ENCODE measurements around the gene RNF181.
"Not testable (repeated sequence)": the region's sequence is repeated elsewhere in the genome, so short reads cannot be mapped to it uniquely, and the experiment has no call there.

Gene RNF181

DNA sequence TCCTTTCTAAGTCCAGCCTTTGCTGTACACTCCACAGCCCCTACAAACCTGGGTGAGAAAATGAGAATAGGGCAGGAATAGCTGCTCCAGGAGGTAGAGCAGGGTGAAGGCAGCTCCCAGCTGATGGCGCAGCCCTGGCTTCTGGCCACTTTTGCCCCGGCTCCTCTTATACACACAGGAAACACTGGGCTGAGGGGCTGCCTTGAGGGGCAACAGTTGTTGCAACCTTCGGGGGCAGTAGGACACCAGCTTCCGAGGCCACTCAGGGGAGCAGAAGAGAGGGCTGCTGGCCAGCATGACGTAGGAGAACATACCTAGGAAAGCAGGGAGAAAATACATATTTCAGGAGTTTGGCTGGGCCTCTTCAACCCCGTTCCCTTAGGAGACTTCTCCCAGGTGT, 42.4 kb upstream of the RNF181 start:
- H3K9ac ChIP-seq (ENCODE audit: low read depth in 1 of 2, low read length in 2 of 2) = no peak overlapping the region
- no peak overlapping the region for H3K27ac ChIP-seq (ENCODE audit: low read depth in 2 of 2, low read length in 2 of 2)
- H3K4me3 ChIP-seq (ENCODE audit: low read length in 2 of 2) = no peak overlapping the region
- H3K27me3 ChIP-seq (ENCODE audit: control insufficient read depth in 2 of 2, insufficient read depth in 2 of 2, low read length in 2 of 2) = no peaks in the 10 kb centered on the region
- H3K36me3 ChIP-seq (ENCODE audit: control insufficient read depth in 2 of 2, insufficient read depth in 2 of 2, low read length in 2 of 2) = peaks cover 43 to 64% of the 10 kb centered on the region in 2 donors
- H3K4me1 ChIP-seq (ENCODE audit: control insufficient read depth in 2 of 2, insufficient read depth in 2 of 2, low read length in 2 of 2) = no peaks in the 10 kb centered on the region
- H3K9me3 ChIP-seq (ENCODE audit: control insufficient read depth in 2 of 2, low read length in 2 of 2) = no peaks in the 10 kb centered on the region

DNA sequence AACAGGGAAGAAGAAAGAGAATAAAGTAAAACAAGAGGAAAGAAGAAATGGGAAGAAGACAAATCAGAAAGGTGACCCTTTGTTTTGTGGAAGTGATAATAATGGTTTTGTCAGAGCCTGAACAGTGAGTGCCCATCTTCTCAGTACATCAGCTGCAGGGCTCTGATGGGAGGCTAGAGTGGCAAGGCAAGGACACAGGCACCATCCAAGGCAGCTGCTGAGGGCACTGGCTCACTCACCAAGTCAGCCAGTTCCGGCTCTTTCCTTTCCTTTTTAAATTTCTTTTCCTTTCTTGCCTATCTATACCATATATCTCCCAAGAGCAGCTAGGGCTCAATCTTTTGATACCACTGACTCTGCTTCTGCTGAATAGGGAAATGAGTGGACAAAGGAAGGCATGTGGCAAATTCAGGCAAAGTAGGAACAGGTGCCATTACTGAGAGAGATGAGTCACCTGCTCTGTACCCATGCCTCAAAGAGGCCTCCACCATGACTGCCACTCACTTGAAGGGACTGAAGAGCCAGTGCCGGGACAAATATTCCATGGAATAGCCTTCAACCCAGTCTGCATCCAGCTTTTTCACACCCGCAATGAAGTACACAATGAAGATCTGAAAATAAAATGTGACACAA, 40.4 kb upstream of the RNF181 start:
- no peak overlapping the region for H3K27ac ChIP-seq (ENCODE audit: low read depth in 2 of 2, low read length in 2 of 2)

DNA sequence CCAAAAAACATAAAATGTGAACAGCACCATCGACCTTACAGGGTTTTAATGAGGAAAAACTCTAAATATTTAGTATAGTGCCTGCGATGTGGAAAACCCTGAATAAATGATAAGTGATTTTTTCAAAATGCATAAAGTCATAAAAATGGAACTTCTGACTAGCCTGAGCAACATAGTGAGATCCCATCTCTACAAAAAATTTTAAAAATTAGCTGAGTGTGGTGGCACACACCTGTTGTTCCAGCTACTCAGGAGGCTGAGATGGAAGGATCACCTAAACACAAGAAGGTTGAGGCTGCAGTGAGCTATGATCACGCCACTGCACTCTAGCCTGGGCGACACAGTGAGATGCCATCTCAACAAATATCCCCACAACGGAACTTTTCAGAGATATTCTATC, 38.4 kb upstream of the RNF181 start:
- H3K27me3 ChIP-seq (ENCODE audit: control insufficient read depth in 2 of 2, insufficient read depth in 2 of 2, low read length in 2 of 2) = no peaks in the 10 kb centered on the region
- H3K4me3 ChIP-seq (ENCODE audit: low read length in 2 of 2) = no peak overlapping the region
- no peak overlapping the region for H3K27ac ChIP-seq (ENCODE audit: low read depth in 2 of 2, low read length in 2 of 2)
- H3K9me3 ChIP-seq (ENCODE audit: control insufficient read depth in 2 of 2, low read length in 2 of 2) = no peaks in the 10 kb centered on the region
- H3K36me3 ChIP-seq (ENCODE audit: control insufficient read depth in 2 of 2, insufficient read depth in 2 of 2, low read length in 2 of 2) = peaks cover 38 to 48% of the 10 kb centered on the region in 2 donors
- peaks cover 6% of the 10 kb centered on the region in 2 donors for H3K4me1 ChIP-seq (ENCODE audit: control insufficient read depth in 2 of 2, insufficient read depth in 2 of 2, low read length in 2 of 2)
- H3K9ac ChIP-seq (ENCODE audit: low read depth in 1 of 2, low read length in 2 of 2) = no peak overlapping the region

More for the DNA sequence above, 40.4 kb upstream of the RNF181 start:
- Histone ChIP-seq H3K27me3 (ENCODE audit: control insufficient read depth in 2 of 2, insufficient read depth in 2 of 2, low read length in 2 of 2) (no peaks in the 10 kb centered on the region), H3K9me3 (ENCODE audit: control insufficient read depth in 2 of 2, low read length in 2 of 2) (no peaks in the 10 kb centered on the region), H3K9ac (ENCODE audit: low read depth in 1 of 2, low read length in 2 of 2) (no peak overlapping the region), H3K36me3 (ENCODE audit: control insufficient read depth in 2 of 2, insufficient read depth in 2 of 2, low read length in 2 of 2) (peaks cover 49 to 68% of the 10 kb centered on the region in 2 donors), H3K4me3 (ENCODE audit: low read length in 2 of 2) (no peak overlapping the region), H3K4me1 (ENCODE audit: control insufficient read depth in 2 of 2, insufficient read depth in 2 of 2, low read length in 2 of 2) (no peaks in the 10 kb centered on the region)

DNA sequence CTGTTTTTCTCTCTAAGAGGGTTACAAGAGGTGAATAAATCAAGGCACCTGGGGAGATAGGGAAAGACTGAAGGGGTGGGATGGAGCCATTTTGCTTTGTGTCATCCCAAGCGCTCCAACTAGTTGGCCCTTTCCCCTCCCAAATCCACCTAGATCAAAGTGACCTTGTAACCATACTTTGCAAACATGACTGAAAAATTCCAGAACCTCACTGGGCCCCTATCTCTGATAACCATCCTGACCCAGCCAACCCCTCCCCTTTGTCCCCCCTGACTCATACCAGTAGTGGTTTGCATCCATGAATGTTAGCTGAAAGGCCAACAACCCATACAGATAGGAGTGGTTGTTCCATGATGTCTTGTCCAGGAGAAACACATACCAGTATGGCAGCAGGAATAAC, 37.4 kb upstream of the RNF181 start:
- H3K36me3 ChIP-seq (ENCODE audit: control insufficient read depth in 2 of 2, insufficient read depth in 2 of 2, low read length in 2 of 2) = peaks cover 28 to 37% of the 10 kb centered on the region in 2 donors
- no peak overlapping the region for H3K9ac ChIP-seq (ENCODE audit: low read depth in 1 of 2, low read length in 2 of 2)
- no peak overlapping the region for H3K27ac ChIP-seq (ENCODE audit: low read depth in 2 of 2, low read length in 2 of 2)
- no peak overlapping the region for H3K4me3 ChIP-seq (ENCODE audit: low read length in 2 of 2)
- peaks cover 6% of the 10 kb centered on the region in 2 donors for H3K4me1 ChIP-seq (ENCODE audit: control insufficient read depth in 2 of 2, insufficient read depth in 2 of 2, low read length in 2 of 2)
- H3K27me3 ChIP-seq (ENCODE audit: control insufficient read depth in 2 of 2, insufficient read depth in 2 of 2, low read length in 2 of 2) = no peaks in the 10 kb centered on the region
- H3K9me3 ChIP-seq (ENCODE audit: control insufficient read depth in 2 of 2, low read length in 2 of 2) = no peaks in the 10 kb centered on the region

DNA sequence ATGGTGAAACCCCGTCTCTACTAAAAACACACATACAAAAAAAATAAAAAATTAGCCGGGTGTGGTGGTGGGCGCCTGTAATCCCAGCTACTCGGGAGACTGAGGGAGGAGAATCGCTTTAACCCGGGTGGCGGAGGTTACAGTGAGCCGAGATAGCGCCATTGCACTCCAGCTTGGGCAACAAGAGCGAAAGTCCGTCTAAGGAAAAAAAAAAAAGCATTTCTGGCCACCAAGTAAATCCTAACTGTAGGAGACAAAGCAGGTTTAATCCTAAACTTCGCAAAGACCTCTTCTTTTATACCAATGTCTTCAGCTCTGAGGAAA, 35.2 kb upstream of the RNF181 start:
- H3K9ac ChIP-seq (ENCODE audit: low read depth in 1 of 2, low read length in 2 of 2) = peak overlapping the region; percentile 66 to 87
- H3K36me3 ChIP-seq (ENCODE audit: control insufficient read depth in 2 of 2, insufficient read depth in 2 of 2, low read length in 2 of 2) = peaks cover 15 to 18% of the 10 kb centered on the region in 2 donors
- not testable (repeated sequence) for H3K27ac ChIP-seq (ENCODE audit: low read depth in 2 of 2, low read length in 2 of 2); H3K4me1 ChIP-seq (ENCODE audit: control insufficient read depth in 2 of 2, insufficient read depth in 2 of 2, low read length in 2 of 2); H3K27me3 ChIP-seq (ENCODE audit: control insufficient read depth in 2 of 2, insufficient read depth in 2 of 2, low read length in 2 of 2); H3K9me3 ChIP-seq (ENCODE audit: control insufficient read depth in 2 of 2, low read length in 2 of 2)
- H3K4me3 ChIP-seq (ENCODE audit: low read length in 2 of 2) = peak overlapping the region; percentile 90 to 98

DNA sequence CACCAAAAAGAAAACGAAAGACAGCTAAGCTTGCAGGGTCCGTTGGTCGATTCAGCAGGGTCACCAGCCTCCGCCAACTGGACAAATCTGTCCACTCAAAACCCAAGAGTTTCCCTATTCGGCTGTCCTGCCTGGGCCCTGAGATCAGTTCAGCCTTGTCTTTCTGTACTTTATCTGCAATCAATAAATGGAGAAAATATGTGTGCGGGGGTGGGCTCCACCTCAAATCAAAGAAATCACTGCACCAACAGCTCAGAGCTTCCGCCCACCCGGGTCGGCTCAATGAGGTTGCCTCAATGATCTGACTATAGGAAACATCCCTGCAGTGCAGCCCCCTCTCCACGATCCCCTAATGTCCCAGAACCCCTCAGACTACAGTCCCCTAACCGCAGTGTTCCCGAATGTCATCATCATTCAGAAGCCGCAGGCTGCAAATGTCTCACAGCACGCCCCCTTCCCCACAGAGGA, 34.7 kb upstream of the RNF181 start:
- peak overlapping the region; percentile 86 to 88 for H3K27ac ChIP-seq (ENCODE audit: low read depth in 2 of 2, low read length in 2 of 2)
- peak overlapping the region; percentile 90 to 98 for H3K4me3 ChIP-seq (ENCODE audit: low read length in 2 of 2)
- H3K36me3 ChIP-seq (ENCODE audit: control insufficient read depth in 2 of 2, insufficient read depth in 2 of 2, low read length in 2 of 2) = peaks cover 15% of the 10 kb centered on the region in 2 donors
- H3K27me3 ChIP-seq (ENCODE audit: control insufficient read depth in 2 of 2, insufficient read depth in 2 of 2, low read length in 2 of 2) = no peaks in the 10 kb centered on the region
- H3K9me3 ChIP-seq (ENCODE audit: control insufficient read depth in 2 of 2, low read length in 2 of 2) = no peaks in the 10 kb centered on the region
- H3K9ac ChIP-seq (ENCODE audit: low read depth in 1 of 2, low read length in 2 of 2) = peak overlapping the region; percentile 66 to 87
- H3K4me1 ChIP-seq (ENCODE audit: control insufficient read depth in 2 of 2, insufficient read depth in 2 of 2, low read length in 2 of 2) = peaks cover 6% of the 10 kb centered on the region in 2 donors

DNA sequence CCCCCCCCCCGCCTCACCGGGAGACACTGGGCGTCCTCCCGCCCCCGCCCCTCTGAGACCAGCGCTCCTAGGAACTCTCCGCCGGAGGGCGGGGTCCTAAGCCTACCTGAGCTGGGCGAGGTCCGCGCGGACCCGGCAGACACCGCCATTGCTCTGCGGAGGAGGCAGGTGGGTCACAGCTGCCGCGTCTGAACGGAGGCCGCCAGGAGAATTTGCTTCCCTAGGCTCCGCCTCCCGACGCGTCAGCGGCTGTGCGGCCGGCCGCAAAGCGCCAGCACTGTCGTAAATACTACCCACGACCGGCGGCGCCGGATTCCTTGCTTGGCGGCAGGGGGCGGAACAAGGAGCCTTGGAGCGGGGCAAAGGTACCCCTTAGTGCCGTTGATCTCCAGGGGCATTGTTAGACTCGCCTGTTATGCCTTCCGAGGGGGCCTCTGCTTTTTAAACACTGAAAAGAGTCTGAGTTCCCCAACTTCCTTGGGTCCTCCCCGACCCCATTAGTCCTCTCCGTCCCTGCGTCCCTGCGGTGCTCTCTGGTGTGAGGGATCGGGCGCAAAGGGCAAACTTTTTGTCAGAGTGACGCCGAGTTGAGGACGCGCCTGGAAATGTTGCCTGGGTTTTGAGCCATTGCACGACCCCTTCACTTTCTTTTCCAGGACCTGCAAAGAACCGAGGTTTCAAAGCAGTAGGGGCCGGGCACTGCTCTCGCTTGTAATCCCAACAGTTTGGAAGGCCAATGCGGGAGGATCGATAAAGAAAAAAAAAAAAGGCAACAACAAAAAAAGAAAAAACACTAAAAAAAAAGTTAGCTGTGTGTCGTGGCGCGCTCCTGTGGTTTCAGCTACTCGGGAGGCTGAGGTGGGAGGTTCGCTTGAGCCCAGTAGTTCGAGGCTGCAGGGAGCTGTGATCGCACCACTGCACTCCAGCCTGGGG, 34.0 kb upstream of the RNF181 start, which contains the start of gene GGCX:
Gene GGCX (minus strand): TSS at position 214 of the 933 bp plus-strand sequence. CDS start 65 bp downstream, at position 149.
- H3K9ac ChIP-seq (ENCODE audit: low read depth in 1 of 2, low read length in 2 of 2) = peak within 1 kb of the TSS; percentile 87 to 98
- H3K4me3 ChIP-seq (ENCODE audit: low read length in 2 of 2) = peak within 1 kb of the TSS; percentile 90 to 98
- peaks cover 13 to 14% of the 10 kb centered on the region in 2 donors for H3K36me3 ChIP-seq (ENCODE audit: control insufficient read depth in 2 of 2, insufficient read depth in 2 of 2, low read length in 2 of 2)
- H3K9me3 ChIP-seq (ENCODE audit: control insufficient read depth in 2 of 2, low read length in 2 of 2) = no peaks in the 10 kb centered on the region
- H3K27me3 ChIP-seq (ENCODE audit: control insufficient read depth in 2 of 2, insufficient read depth in 2 of 2, low read length in 2 of 2) = no peaks in the 10 kb centered on the region
- H3K27ac ChIP-seq (ENCODE audit: low read depth in 2 of 2, low read length in 2 of 2) = peak within 1 kb of the TSS; percentile 86 to 88
- peaks cover 6% of the 10 kb centered on the region in 2 donors for H3K4me1 ChIP-seq (ENCODE audit: control insufficient read depth in 2 of 2, insufficient read depth in 2 of 2, low read length in 2 of 2)

DNA sequence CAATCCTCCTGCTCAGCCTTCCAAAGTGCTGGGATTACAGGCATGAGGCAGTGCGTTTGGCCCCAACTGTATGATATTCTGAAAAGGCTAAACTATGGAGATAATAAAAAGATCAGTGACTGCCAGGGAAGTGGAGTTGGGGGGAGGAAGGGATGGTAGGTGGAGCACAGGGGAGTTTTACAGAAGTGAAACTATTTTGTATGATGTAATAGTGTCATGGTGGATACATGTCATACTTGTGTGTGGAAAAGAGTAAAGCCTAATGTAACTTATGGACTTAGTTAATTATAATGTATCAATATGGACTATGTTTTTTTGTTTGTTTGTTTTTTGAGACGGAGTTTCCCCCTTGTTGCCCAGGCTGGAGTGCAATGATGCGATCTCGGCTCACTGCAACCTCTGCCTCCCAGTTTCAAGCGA, 31.4 kb upstream of the RNF181 start:
- Histone ChIP-seq H3K27me3 (ENCODE audit: control insufficient read depth in 2 of 2, insufficient read depth in 2 of 2, low read length in 2 of 2) (no peaks in the 10 kb centered on the region), H3K9ac (ENCODE audit: low read depth in 1 of 2, low read length in 2 of 2) (no peak overlapping the region), H3K27ac (ENCODE audit: low read depth in 2 of 2, low read length in 2 of 2) (no peak overlapping the region), H3K4me1 (ENCODE audit: control insufficient read depth in 2 of 2, insufficient read depth in 2 of 2, low read length in 2 of 2) (peaks cover 6% of the 10 kb centered on the region in 2 donors), H3K9me3 (ENCODE audit: control insufficient read depth in 2 of 2, low read length in 2 of 2) (no peaks in the 10 kb centered on the region), H3K36me3 (ENCODE audit: control insufficient read depth in 2 of 2, insufficient read depth in 2 of 2, low read length in 2 of 2) (peaks cover 0 to under 1% of the 10 kb centered on the region in 2 donors), H3K4me3 (ENCODE audit: low read length in 2 of 2) (no peak overlapping the region)

DNA sequence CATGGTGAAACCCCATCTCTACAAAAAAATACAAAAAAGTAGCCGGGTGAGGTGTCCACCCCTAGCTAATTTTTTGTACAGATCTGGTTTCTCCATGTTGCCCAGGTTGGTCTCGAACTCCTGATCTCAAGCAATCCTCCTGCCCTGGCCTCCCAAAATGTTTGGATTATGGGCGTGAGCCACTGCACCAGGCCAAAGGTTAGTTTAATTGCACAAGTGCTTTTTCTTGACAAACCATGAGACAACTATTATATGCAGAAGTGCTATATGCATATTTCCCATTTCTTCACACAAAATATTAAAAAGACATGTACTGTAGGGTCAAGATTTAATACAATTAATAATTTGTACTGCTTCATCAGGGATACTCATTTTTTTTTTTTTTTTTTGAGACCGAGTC, 29.3 kb upstream of the RNF181 start:
- H3K9ac ChIP-seq (ENCODE audit: low read depth in 1 of 2, low read length in 2 of 2) = no peak overlapping the region
- H3K27ac ChIP-seq (ENCODE audit: low read depth in 2 of 2, low read length in 2 of 2) = no peak overlapping the region
- H3K9me3 ChIP-seq (ENCODE audit: control insufficient read depth in 2 of 2, low read length in 2 of 2) = no peaks in the 10 kb centered on the region
- H3K27me3 ChIP-seq (ENCODE audit: control insufficient read depth in 2 of 2, insufficient read depth in 2 of 2, low read length in 2 of 2) = no peaks in the 10 kb centered on the region
- no peak overlapping the region for H3K4me3 ChIP-seq (ENCODE audit: low read length in 2 of 2)
- no peaks in the 10 kb centered on the region for H3K36me3 ChIP-seq (ENCODE audit: control insufficient read depth in 2 of 2, insufficient read depth in 2 of 2, low read length in 2 of 2)
- no peaks in the 10 kb centered on the region for H3K4me1 ChIP-seq (ENCODE audit: control insufficient read depth in 2 of 2, insufficient read depth in 2 of 2, low read length in 2 of 2)

DNA sequence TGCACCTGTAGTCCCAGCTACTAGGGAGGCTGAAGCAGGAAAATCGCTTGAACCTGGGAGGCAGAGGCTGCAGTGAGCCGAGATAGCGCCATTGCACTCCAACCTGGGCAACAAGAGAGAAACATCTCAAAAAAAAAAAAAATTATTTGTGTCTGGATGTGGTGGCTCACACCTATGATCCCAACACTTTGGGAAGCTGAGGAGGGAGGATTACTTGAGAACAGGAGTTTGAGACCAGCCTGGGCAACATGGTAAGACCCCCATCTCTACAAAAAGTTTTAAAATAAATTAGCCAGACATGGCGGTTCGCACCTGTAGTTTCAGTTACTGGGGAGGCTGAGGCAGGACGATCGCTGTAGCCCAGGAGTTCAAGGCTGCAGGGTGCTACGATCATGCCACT, 19.8 kb upstream of the RNF181 start:
- H3K36me3 ChIP-seq (ENCODE audit: control insufficient read depth in 2 of 2, insufficient read depth in 2 of 2, low read length in 2 of 2) = peaks cover 4 to 7% of the 10 kb centered on the region in 2 donors
- H3K4me1 ChIP-seq (ENCODE audit: control insufficient read depth in 2 of 2, insufficient read depth in 2 of 2, low read length in 2 of 2) = peaks cover 16 to 21% of the 10 kb centered on the region in 2 donors
- H3K4me3 ChIP-seq (ENCODE audit: low read length in 2 of 2) = no peak overlapping the region
- H3K9me3 ChIP-seq (ENCODE audit: control insufficient read depth in 2 of 2, low read length in 2 of 2) = no peaks in the 10 kb centered on the region
- no peaks in the 10 kb centered on the region for H3K27me3 ChIP-seq (ENCODE audit: control insufficient read depth in 2 of 2, insufficient read depth in 2 of 2, low read length in 2 of 2)
- no peak overlapping the region for H3K27ac ChIP-seq (ENCODE audit: low read depth in 2 of 2, low read length in 2 of 2)
- no peak overlapping the region for H3K9ac ChIP-seq (ENCODE audit: low read depth in 1 of 2, low read length in 2 of 2)
